Daoy (cell line): Measurements from ENCODE around the gene BRD9. TPM values are rescaled to one million over a fixed set of nuclear protein-coding genes. Genes with fewer than 3 reads are reported as not detected.
"Not testable (repeated sequence)": the region's sequence is repeated elsewhere in the genome, so short reads cannot be mapped to it uniquely, and the experiment has no call there.

Experiments used
- DNase-seq: peaks from one replicate; pipeline ENCODE4 v3.0.0-alpha.2; 2015; ENCODE audit warnings: low read depth
- total RNA-seq: library from RNA; depleted of rRNA; stranded (reverse); fragments of >200 nt; shearing (Covaris generic); gene quantifications from 2 replicates; pipeline ENCODE4 v1.2.3, GENCODE V29; 2014

The BRD9 gene
- total RNA-seq, 1 experiment from 2014 or later = 42.9 TPM

GRCh38 chr5:878677-879076, 13.9 kb downstream of the BRD9 start:
- DNase-seq = not testable (repeated sequence)

- DNase-seq = no peak
These were observed 14.5 kb downstream of the BRD9 start for GRCh38 chr5:878125-878524.

- no peak for DNase-seq
These were observed 15.9 kb downstream of the BRD9 start for GRCh38 chr5:876398-877365.

GRCh38 chr5:875931-876330, 16.7 kb downstream of the BRD9 start:
- no peak for DNase-seq

- DNase-seq = no peak
These were observed 19.3 kb downstream of the BRD9 start for GRCh38 chr5:873328-873727.

- no peak for DNase-seq
These were observed 20.3 kb downstream of the BRD9 start for GRCh38 chr5:872301-872700.

GRCh38 chr5:871596-872298, 20.9 kb downstream of the BRD9 start:
- DNase-seq = no peak

- no peak for DNase-seq
These were observed 21.6 kb downstream of the BRD9 start for GRCh38 chr5:870956-871355.

GRCh38 chr5:868428-869135, 24.0 kb downstream of the BRD9 start:
- DNase-seq = no peak

GRCh38 chr5:867300-867870, 25.2 kb downstream of the BRD9 start:
- DNase-seq = no peak

- no peak for DNase-seq
These were observed 26.8 kb downstream of the BRD9 start for GRCh38 chr5:865771-866170.

GRCh38 chr5:865168-865521, 27.5 kb downstream of the BRD9 start:
- DNase-seq = no peak

- no peak for DNase-seq
These were observed 28.0 kb downstream of the BRD9 start for GRCh38 chr5:864492-865167.

GRCh38 chr5:863244-863805, 29.3 kb downstream of the BRD9 start:
- no peak for DNase-seq

- no peak for DNase-seq
These were observed 30.0 kb downstream of the BRD9 start for GRCh38 chr5:862367-863243.

- no peak for DNase-seq
These were observed 30.9 kb downstream of the BRD9 start for GRCh38 chr5:861442-862366.

GRCh38 chr5:860506-861150, 32.0 kb downstream of the BRD9 start:
- DNase-seq = no peak

- no peak for DNase-seq
These were observed 32.8 kb downstream of the BRD9 start for GRCh38 chr5:859798-860296.
